ENCODE measurements around the gene FAM227B.
"Not testable (repeated sequence)": the region's sequence is repeated elsewhere in the genome, so short reads cannot be mapped to it uniquely, and the experiment has no call there.

FAM227B gene

GRCh38 chr15:49573421-49573820 lies 47.2 kb downstream of the FAM227B start:
- H3K4me3 ChIP-seq (ENCODE audit: low read depth, low read length), result no peak overlapping the region

GRCh38 chr15:49570672-49571071 lies 49.9 kb downstream of the FAM227B start:
- no peak for TF ChIP-seq CTCF (IDR thresholded peaks at IDR 0.05; ENCODE audit: low read depth, low read length)
- no peak overlapping the region for H3K4me3 ChIP-seq (ENCODE audit: low read depth, low read length)

More at GRCh38 chr15:49573421-49573820, 47.2 kb downstream of the FAM227B start:
- TF ChIP-seq CTCF (IDR thresholded peaks at IDR 0.05; ENCODE audit: low read depth, low read length), result no peak

- no peak for TF ChIP-seq CTCF (IDR thresholded peaks at IDR 0.05; ENCODE audit: low read depth, low read length)
Measured at GRCh38 chr15:49570174-49570573, 50.4 kb downstream of the FAM227B start.

GRCh38 chr15:49560045-49560444 lies 60.6 kb downstream of the FAM227B start:
- TF ChIP-seq CTCF (IDR thresholded peaks at IDR 0.05; ENCODE audit: low read depth, low read length), result no peak
- no peak overlapping the region for H3K4me3 ChIP-seq (ENCODE audit: low read depth, low read length)

More at GRCh38 chr15:49570174-49570573, 50.4 kb downstream of the FAM227B start:
- H3K4me3 ChIP-seq (ENCODE audit: low read depth, low read length), result no peak overlapping the region

- TF ChIP-seq CTCF (IDR thresholded peaks at IDR 0.05; ENCODE audit: low read depth, low read length), result no peak
- H3K4me3 ChIP-seq (ENCODE audit: low read depth, low read length), result no peak overlapping the region
Measured at GRCh38 chr15:49558929-49559328, 61.7 kb downstream of the FAM227B start.

GRCh38 chr15:49556437-49556836 lies 64.2 kb downstream of the FAM227B start:
- H3K4me3 ChIP-seq (ENCODE audit: low read depth, low read length), result no peak overlapping the region
- no peak for TF ChIP-seq CTCF (IDR thresholded peaks at IDR 0.05; ENCODE audit: low read depth, low read length)

- H3K4me3 ChIP-seq (ENCODE audit: low read depth, low read length), result not testable (repeated sequence)
Measured at GRCh38 chr15:49550342-49550741, 70.3 kb downstream of the FAM227B start.

GRCh38 chr15:49538520-49538919 lies 82.1 kb downstream of the FAM227B start:
- no peak overlapping the region for H3K4me3 ChIP-seq (ENCODE audit: low read depth, low read length)
- no peak for TF ChIP-seq CTCF (IDR thresholded peaks at IDR 0.05; ENCODE audit: low read depth, low read length)

All from WI38 (cell line).